Activated naive CD8-positive, alpha-beta T cell treated with anti-CD3 and anti-CD28 coated beads, Interleukin-2, amount 10 ng/mL, durations not matched to agents 7 days and 5 days (primary cell): ENCODE results near the gene METTL17. TPM values are rescaled to one million over a fixed set of nuclear protein-coding genes. Genes with fewer than 3 reads are reported as not detected.

Experiments used
- microRNA-seq: library from miRNA; unstranded; fragments of <30 nt; microRNA quantifications from one replicate; pipeline ENCODE4 v1.2.0, GENCODE V29; 2022
- total RNA-seq, 2 experiments: library from RNA; stranded (reverse); gene quantifications; one replicate each; pipeline ENCODE4 v1.2.3, GENCODE V29; 2021

The METTL17 gene
- total RNA-seq, 2 experiments from 2014 or later = 92.9 to 100 TPM

Small RNA genes within 50 kb of the gene (microRNA-seq; reads per million reads assigned to microRNA genes)
- not detected for gene MIR6717

Other genes starting within 250 kb of the METTL17 start
- not detected for gene EDDM3A, start 244.1 kb upstream of the METTL17 start, total RNA-seq
- gene EDDM3B, start 221.6 kb upstream of the METTL17 start, total RNA-seq = not detected
- gene RNASE6, start 208.7 kb upstream of the METTL17 start, total RNA-seq = 1 to 10 TPM in 1 of 2 experiments, under 1 TPM in 1; 0.96 to 1.4 TPM
- 1 to 10 TPM; 2.8 to 4.5 TPM for gene RNASE1, start 187.1 kb upstream of the METTL17 start, total RNA-seq
- gene RNASE3, start 98.6 kb upstream of the METTL17 start, total RNA-seq = not detected
- gene RNASE2, start 34.5 kb upstream of the METTL17 start, total RNA-seq = not detected
- under 1 TPM in 1 of 2 experiments, not detected in 1; 0.25 TPM for gene SLC39A2, start 9.3 kb downstream of the METTL17 start, total RNA-seq
- 10 to 100 TPM; 15.9 to 17.1 TPM for gene NDRG2, start 35.1 kb downstream of the METTL17 start, total RNA-seq
- not detected for gene TPPP2, start 40.2 kb downstream of the METTL17 start, total RNA-seq
- not detected for gene RNASE13, start 44.8 kb downstream of the METTL17 start, total RNA-seq
- gene RNASE7, start 52.4 kb downstream of the METTL17 start, total RNA-seq = not detected
- gene RNASE8, start 67.8 kb downstream of the METTL17 start, total RNA-seq = not detected
- gene ARHGEF40, start 80.3 kb downstream of the METTL17 start, total RNA-seq = under 1 TPM; 0.20 to 0.28 TPM
- 1 to 10 TPM; 4.3 to 6.0 TPM for gene ZNF219, start 108.7 kb downstream of the METTL17 start, total RNA-seq
- not detected for gene TMEM253, start 111.1 kb downstream of the METTL17 start, total RNA-seq
- not detected for gene OR5AU1, start 166.1 kb downstream of the METTL17 start, total RNA-seq